ENCODE results near the gene NKX1-1. TPM values are rescaled to one million over a fixed set of nuclear protein-coding genes. Genes with fewer than 3 reads are reported as not detected.
A peak's percentile ranks its signal among the peaks of the same experiment; 100 is the strongest.

Gene NKX1-1
- total and polyA plus RNA-seq, 4 experiments from 2014 or later: not detected

DNA sequence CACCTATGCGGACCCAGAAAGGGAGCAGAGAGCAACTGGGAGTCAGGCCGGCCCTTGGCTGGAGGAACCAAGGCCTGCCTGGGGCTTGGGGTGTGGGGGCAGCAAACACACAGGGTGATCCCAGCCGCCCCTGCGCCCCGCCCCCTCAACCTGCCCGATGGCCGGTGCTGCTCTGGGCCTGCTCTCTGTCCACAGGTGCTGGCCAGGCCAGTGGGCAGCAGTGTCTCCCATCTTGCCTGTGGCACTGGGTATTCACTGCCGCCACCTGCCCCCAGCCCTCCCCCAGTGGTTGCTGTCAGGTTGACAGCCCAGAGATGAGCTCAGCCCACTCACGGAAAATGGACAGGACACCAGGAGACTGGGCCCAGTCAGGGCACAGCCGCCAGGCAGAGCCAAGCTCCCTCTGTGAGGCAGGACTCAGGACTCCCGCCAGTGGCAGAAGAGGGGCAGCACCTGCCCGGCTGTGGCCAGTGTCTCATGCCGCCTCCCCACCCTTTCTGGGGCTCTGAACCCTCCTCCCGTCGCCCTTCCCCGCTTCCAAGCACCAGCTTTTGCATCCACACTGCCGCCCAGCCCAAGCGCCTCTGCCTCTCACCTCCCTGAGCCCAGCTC lies 4.7 kb downstream of the NKX1-1 start:
- no peak overlapping the region for H3K4me3 ChIP-seq (ENCODE audit: low read length in 2 of 2)
- no peaks in the 10 kb centered on the region for H3K9me3 ChIP-seq (ENCODE audit: control insufficient read depth in 1 of 2, low read length in 2 of 2)
- Mint-ChIP-seq H3K36me3 (no peaks in the 10 kb centered on the region), H3K4me3 (no peak overlapping the region), H3K27ac (no peak overlapping the region), H3K27me3 (peaks cover 8 to 21% of the 10 kb centered on the region in 2 donors), H3K9me3 (peaks cover 0 to 12% (median 2%) of the 10 kb centered on the region in 8 donors), H3K4me1 (peaks cover 0 to 4% (median 0%) of the 10 kb centered on the region in 4 donors)
- no peak for DNase-seq
- no peaks in the 10 kb centered on the region for H3K4me1 ChIP-seq (ENCODE audit: insufficient read depth, low read length)
- ChIA-PET CTCF (ENCODE audit: partially characterized antibody) (no interaction called here), POLR2A (ENCODE audit: partially characterized antibody) (no interaction called here)
- peaks cover 8% of the 10 kb centered on the region for H3K27me3 ChIP-seq (ENCODE audit: insufficient read depth, low read length)
- H3K36me3 ChIP-seq (ENCODE audit: insufficient read depth, low read length): no peaks in the 10 kb centered on the region
- no peak overlapping the region for H3K27ac ChIP-seq (ENCODE audit: low read depth, low read length)
- intact Hi-C loops (cut with micrococcal nuclease): no loop called here

DNA sequence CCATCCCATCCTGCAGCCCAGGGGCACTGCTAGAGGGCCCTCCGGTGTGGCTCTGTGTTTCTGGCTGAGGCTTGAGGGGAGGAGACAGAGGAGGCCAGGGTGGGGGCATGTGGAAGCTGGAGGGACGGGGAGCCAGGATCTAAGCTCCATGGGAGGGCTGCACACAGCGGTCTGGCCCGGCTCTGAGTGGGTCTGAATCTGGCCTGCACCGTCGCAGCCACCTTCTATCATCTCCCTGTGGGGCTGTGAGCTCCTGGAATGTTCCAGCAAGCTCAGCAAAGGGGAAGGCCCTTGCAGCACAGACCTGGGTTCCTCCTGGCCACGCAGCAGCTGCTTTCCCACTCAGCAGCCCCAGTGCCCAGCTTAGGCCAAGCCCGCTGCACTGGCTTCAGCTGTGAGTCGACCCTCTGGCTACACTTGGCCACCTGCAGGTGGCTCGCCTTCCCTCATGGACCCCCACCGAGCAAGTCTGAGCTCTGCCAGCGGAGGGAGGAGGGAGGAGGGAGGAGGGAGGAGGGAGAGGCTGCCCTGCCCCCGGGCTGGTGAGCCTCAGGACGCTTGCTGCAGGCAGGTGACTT lies 5.3 kb downstream of the NKX1-1 start:
- Mint-ChIP-seq H3K27me3 (peaks cover 8 to 21% of the 10 kb centered on the region in 2 donors), H3K27ac (no peak overlapping the region), H3K4me1 (peaks cover 0 to 4% (median 0%) of the 10 kb centered on the region in 4 donors), H3K9me3 (peaks cover 0 to 12% (median 3%) of the 10 kb centered on the region in 8 donors), H3K36me3 (no peaks in the 10 kb centered on the region), H3K4me3 (no peak overlapping the region)
- DNase-seq: no peak
- no peak overlapping the region for H3K4me3 ChIP-seq (ENCODE audit: low read length in 2 of 2)
- ChIA-PET POLR2A (ENCODE audit: partially characterized antibody) (no interaction called here), CTCF (ENCODE audit: partially characterized antibody) (no interaction called here)
- H3K4me1 ChIP-seq (ENCODE audit: insufficient read depth, low read length): no peaks in the 10 kb centered on the region
- intact Hi-C loops (cut with micrococcal nuclease): no loop called here
- peaks cover 8% of the 10 kb centered on the region for H3K27me3 ChIP-seq (ENCODE audit: insufficient read depth, low read length)
- H3K9me3 ChIP-seq (ENCODE audit: control insufficient read depth in 1 of 2, low read length in 2 of 2): no peaks in the 10 kb centered on the region
- no peaks in the 10 kb centered on the region for H3K36me3 ChIP-seq (ENCODE audit: insufficient read depth, low read length)
- H3K27ac ChIP-seq (ENCODE audit: low read depth, low read length): no peak overlapping the region

DNA sequence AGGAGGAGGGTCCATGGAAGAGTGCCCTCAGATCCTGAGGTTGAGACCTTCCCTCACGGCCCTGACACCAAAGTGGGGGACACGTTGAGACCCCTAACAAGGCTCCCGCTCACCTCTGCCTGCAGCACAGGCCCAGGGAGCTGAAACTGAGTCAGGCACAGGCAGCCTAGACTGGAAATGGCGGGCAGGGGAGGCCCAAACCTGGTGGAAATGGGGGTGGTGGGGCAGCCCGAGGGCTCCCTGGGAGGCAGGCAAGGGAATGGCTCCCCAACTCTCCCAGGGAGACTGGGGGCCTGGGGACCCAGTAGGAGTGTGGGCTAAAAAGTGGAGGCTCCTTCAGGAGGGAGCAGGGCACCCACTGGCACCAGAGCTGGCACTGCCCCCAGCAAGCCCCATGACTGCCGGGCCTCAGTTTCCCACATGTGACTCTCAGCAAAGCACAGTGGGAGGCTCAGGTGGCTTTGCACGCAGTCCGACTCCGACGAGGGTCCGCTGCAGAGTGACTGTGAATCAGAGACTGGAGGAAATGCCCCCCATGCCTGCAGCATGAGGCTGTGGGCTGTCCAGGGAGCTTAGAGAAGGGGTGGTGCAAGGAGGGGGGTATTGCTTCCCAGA lies 5.9 kb downstream of the NKX1-1 start:
- H3K27me3 Mint-ChIP-seq: peaks cover 7 to 20% of the 10 kb centered on the region in 2 donors
- no peaks in the 10 kb centered on the region for H3K36me3 ChIP-seq (ENCODE audit: insufficient read depth, low read length)
- ChIA-PET POLR2A (ENCODE audit: partially characterized antibody) (no interaction called here), CTCF (ENCODE audit: partially characterized antibody) (no interaction called here)
- no peak overlapping the region for H3K4me3 Mint-ChIP-seq
- H3K9me3 Mint-ChIP-seq: peaks cover 0 to 14% (median 3%) of the 10 kb centered on the region in 8 donors
- no peaks in the 10 kb centered on the region for H3K4me1 ChIP-seq (ENCODE audit: insufficient read depth, low read length)
- H3K4me3 ChIP-seq (ENCODE audit: low read length in 2 of 2): no peak overlapping the region
- H3K4me1 Mint-ChIP-seq: peaks cover 0 to 4% (median 0%) of the 10 kb centered on the region in 4 donors
- no peak overlapping the region for H3K27ac Mint-ChIP-seq
- peaks cover 8% of the 10 kb centered on the region for H3K27me3 ChIP-seq (ENCODE audit: insufficient read depth, low read length)
- no peak overlapping the region for H3K27ac ChIP-seq (ENCODE audit: low read depth, low read length)
- no peak for DNase-seq
- no peaks in the 10 kb centered on the region for H3K9me3 ChIP-seq (ENCODE audit: control insufficient read depth in 1 of 2, low read length in 2 of 2)
- H3K36me3 Mint-ChIP-seq: peaks cover 0 to 4% of the 10 kb centered on the region in 2 donors
- intact Hi-C loops (cut with micrococcal nuclease): no loop called here

DNA sequence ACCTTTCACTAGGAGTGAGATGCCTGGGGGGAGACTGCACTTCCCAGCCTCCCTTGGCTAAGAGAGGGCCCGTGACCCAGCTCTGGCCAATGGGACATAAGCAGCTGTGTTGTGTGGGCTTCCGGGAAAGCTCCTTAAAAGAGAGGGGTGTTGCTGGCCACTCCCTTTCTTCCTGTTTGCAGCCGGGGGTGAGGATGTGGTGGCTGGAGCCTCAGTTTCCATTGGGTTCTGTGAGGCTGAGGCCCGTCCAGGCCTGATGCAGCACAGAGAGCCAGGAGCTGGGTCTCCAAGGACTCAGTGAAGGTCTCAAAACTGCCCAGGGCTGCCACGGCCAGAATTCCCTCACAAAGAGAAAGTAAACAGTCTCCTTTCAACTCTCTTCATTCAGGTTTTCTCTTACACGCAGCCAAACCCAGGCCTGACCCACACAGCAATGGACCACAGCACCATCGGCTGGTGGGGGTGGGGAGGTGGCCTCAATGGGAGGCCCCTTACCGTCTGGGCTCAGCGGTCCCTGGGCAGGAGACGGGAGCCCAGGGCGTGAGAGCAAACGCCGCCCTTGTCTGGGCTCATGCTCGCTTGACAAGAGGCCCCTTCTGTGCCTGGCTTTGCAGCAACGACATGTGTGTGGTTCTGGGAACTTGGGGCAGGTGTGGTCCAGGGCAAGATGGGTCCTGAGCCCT lies 6.6 kb downstream of the NKX1-1 start:
- peaks cover 0 to 4% of the 10 kb centered on the region in 2 donors for H3K36me3 Mint-ChIP-seq
- peaks cover 8% of the 10 kb centered on the region for H3K27me3 ChIP-seq (ENCODE audit: insufficient read depth, low read length)
- H3K9me3 Mint-ChIP-seq: peaks cover 0 to 16% (median 3%) of the 10 kb centered on the region in 8 donors
- no peak overlapping the region for H3K4me3 ChIP-seq (ENCODE audit: low read length in 2 of 2)
- no peaks in the 10 kb centered on the region for H3K36me3 ChIP-seq (ENCODE audit: insufficient read depth, low read length)
- H3K9me3 ChIP-seq (ENCODE audit: control insufficient read depth in 1 of 2, low read length in 2 of 2): no peaks in the 10 kb centered on the region
- no peaks in the 10 kb centered on the region for H3K4me1 ChIP-seq (ENCODE audit: insufficient read depth, low read length)
- POLR2A ChIA-PET (ENCODE audit: partially characterized antibody): no interaction called here
- H3K27ac ChIP-seq (ENCODE audit: low read depth, low read length): no peak overlapping the region
- DNase-seq: no peak
- CTCF ChIA-PET (ENCODE audit: partially characterized antibody): no interaction called here
- H3K4me1 Mint-ChIP-seq: peaks cover 0 to 4% (median 0%) of the 10 kb centered on the region in 4 donors
- intact Hi-C loops (cut with micrococcal nuclease): no loop called here
- H3K27me3 Mint-ChIP-seq: peaks cover 6 to 18% of the 10 kb centered on the region in 2 donors
- H3K4me3 Mint-ChIP-seq: peak overlapping the region in 1 of 8 donors; percentile 29
- no peak overlapping the region for H3K27ac Mint-ChIP-seq

DNA sequence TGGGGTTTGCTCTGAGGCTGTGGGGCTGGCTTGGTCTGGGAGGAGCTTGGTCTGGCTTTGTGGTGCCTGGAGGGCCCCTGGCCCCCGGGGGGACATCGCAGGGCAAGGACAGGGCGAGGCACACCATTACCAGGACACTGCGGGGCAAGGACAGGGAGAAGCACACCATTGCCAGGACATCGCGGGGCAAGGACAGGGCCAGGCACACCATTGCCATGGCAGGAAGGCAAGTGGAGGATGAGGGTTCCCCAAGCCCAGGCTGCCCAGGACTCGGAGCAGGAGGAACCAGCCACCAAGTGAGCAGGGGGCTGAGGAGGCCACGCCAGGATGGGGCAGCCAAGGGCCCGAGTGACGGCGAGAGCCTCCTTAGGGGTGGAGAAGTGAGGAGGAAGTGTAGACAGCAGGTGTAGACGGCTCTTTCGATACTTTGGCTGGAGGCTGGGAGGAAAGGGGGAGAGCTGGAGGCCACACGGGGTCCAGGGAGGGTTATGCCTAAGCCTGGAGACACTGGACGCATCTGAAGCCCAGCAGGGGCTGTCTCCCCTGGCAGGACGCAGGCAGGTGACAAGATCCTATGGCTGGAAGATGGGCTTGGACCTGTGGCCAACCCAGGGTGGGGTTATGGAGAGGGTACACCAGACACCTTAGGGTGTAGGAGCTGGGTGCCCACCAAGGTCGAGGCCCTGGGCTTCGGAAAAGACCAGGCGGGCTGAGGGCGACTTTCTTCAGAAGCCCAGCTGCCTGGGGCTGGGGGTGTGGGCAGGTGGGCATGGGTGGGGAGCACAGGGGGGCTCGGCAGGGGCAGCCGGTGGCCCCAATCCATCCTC lies 7.3 kb downstream of the NKX1-1 start:
- Histone ChIP-seq H3K4me1 (ENCODE audit: insufficient read depth, low read length) (no peaks in the 10 kb centered on the region), H3K9me3 (ENCODE audit: control insufficient read depth in 1 of 2, low read length in 2 of 2) (no peaks in the 10 kb centered on the region), H3K36me3 (ENCODE audit: insufficient read depth, low read length) (no peaks in the 10 kb centered on the region), H3K4me3 (ENCODE audit: low read length in 2 of 2) (no peak overlapping the region), H3K27ac (ENCODE audit: low read depth, low read length) (no peak overlapping the region), H3K27me3 (ENCODE audit: insufficient read depth, low read length) (peaks cover 5% of the 10 kb centered on the region)
- Mint-ChIP-seq H3K4me1 (peaks cover 0 to 4% (median 0%) of the 10 kb centered on the region in 4 donors), H3K4me3 (no peak overlapping the region), H3K27me3 (peaks cover 5 to 16% of the 10 kb centered on the region in 2 donors), H3K9me3 (peaks cover 0 to 16% (median 3%) of the 10 kb centered on the region in 8 donors), H3K36me3 (peaks cover 0 to 4% of the 10 kb centered on the region in 2 donors), H3K27ac (no peak overlapping the region)
- intact Hi-C loops (cut with micrococcal nuclease): no loop called here
- CTCF ChIA-PET (ENCODE audit: partially characterized antibody): no interaction called here
- no peak for DNase-seq
- POLR2A ChIA-PET (ENCODE audit: partially characterized antibody): no interaction called here

DNA sequence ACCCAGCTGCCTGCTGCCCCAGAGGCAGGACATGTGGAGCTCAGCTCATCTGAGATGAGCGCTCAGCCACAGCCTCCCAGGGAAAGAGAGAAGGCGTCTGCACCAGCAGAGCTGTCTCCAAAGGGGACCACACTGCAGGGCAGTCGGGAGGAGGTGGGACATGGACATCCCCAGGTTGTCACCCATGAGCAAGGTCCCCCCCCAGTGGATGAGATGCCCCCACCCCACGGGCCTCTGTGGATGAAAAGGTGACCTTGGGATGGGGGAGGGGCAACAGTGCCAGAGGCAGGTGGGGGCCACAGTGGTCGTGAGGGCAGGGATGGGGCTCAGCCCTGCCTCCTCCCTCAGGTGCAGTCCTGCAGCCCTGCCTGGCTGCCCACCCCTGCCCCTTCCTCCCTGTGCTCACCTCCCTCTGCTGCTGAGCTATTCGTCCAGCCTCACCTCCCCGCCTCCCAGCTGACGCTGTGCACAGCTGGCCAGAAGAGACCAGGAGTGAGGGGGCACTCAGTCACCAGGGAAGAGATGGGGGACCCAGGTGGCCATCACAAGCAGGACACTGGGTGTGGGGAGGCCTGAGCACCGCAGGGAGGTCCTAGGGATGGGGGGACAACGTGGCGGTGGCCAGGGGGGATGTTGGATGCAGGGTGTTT lies 9.3 kb downstream of the NKX1-1 start:
- Histone ChIP-seq H3K27me3 (ENCODE audit: insufficient read depth, low read length) (no peaks in the 10 kb centered on the region), H3K4me1 (ENCODE audit: insufficient read depth, low read length) (no peaks in the 10 kb centered on the region), H3K9me3 (ENCODE audit: control insufficient read depth in 1 of 2, low read length in 2 of 2) (peaks cover 0 to 4% of the 10 kb centered on the region in 2 donors), H3K36me3 (ENCODE audit: insufficient read depth, low read length) (peaks cover 10% of the 10 kb centered on the region), H3K27ac (ENCODE audit: low read depth, low read length) (no peak overlapping the region), H3K4me3 (ENCODE audit: low read length in 2 of 2) (no peak overlapping the region)
- H3K27me3 Mint-ChIP-seq: peaks cover 2 to 13% of the 10 kb centered on the region in 2 donors
- H3K36me3 Mint-ChIP-seq: peaks cover 0 to 4% of the 10 kb centered on the region in 2 donors
- H3K27ac Mint-ChIP-seq: no peak overlapping the region
- no peak for DNase-seq
- ChIA-PET POLR2A (ENCODE audit: partially characterized antibody) (no interaction called here), CTCF (ENCODE audit: partially characterized antibody) (no interaction called here)
- peaks cover 0 to 19% (median 3%) of the 10 kb centered on the region in 8 donors for H3K9me3 Mint-ChIP-seq
- no peak overlapping the region for H3K4me3 Mint-ChIP-seq
- peaks cover 0 to 2% (median 0%) of the 10 kb centered on the region in 4 donors for H3K4me1 Mint-ChIP-seq
- intact Hi-C loops (cut with micrococcal nuclease): no loop called here
